Trophoblast cell (in vitro differentiated cells and primary cell): ENCODE measurements around the gene CELA2A. TPM values are rescaled to one million over a fixed set of nuclear protein-coding genes. Genes with fewer than 3 reads are reported as not detected.

Source experiments
- DNase-seq, 2 donors: peaks; one replicate each; pipeline ENCODE4 v3.0.0-alpha.2; 2016
- H2AFZ ChIP-seq: 2 replicates; pipeline ENCODE4 v1.6.1; 2013; ENCODE audit warnings: low read length, moderate library complexity, mild to moderate bottlenecking; ENCODE audit not compliant: insufficient read depth, poor library complexity
- H2AK5ac ChIP-seq: 2 replicates; pipeline ENCODE4 v1.6.1; 2013; ENCODE audit warnings: mild to moderate bottlenecking, low read length
- H2BK120ac ChIP-seq: 2 replicates; pipeline ENCODE4 v1.6.1; 2013; ENCODE audit warnings: low read length, mild to moderate bottlenecking, moderate library complexity; ENCODE audit not compliant: insufficient read depth, poor library complexity
- H2BK12ac ChIP-seq: 2 replicates; pipeline ENCODE4 v1.6.1; 2013; ENCODE audit warnings: mild to moderate bottlenecking, low read length, moderate library complexity
- H2BK5ac ChIP-seq: 2 replicates; pipeline ENCODE4 v1.6.1; 2013; ENCODE audit warnings: low read length, low read depth, moderate library complexity, mild to moderate bottlenecking; ENCODE audit not compliant: poor library complexity
- H3K14ac ChIP-seq: 2 replicates; pipeline ENCODE4 v1.6.1; 2013; ENCODE audit warnings: mild to moderate bottlenecking, low read length
- H3K18ac ChIP-seq: 2 replicates; pipeline ENCODE4 v1.6.1; 2013; ENCODE audit warnings: mild to moderate bottlenecking, low read length
- H3K23ac ChIP-seq: 2 replicates; pipeline ENCODE4 v1.6.1; 2013; ENCODE audit warnings: low read length
- H3K27ac ChIP-seq: 2 replicates; pipeline ENCODE4 v1.5.1; 2013; ENCODE audit warnings: low read depth, mild to moderate bottlenecking, inconsistent platforms, low read length, moderate library complexity
- H3K27me3 ChIP-seq: 2 replicates; pipeline ENCODE4 v1.6.1; 2013; ENCODE audit warnings: inconsistent platforms, mild to moderate bottlenecking, low read length, moderate library complexity; ENCODE audit not compliant: insufficient read depth
- H3K36me3 ChIP-seq, 2 experiments: 1 replicate in 1 of 2; 2 replicates in 1 of 2; pipeline ENCODE4 v1.6.1; 2013; ENCODE audit warnings: low read length in 2 of 2, mild to moderate bottlenecking in 2 of 2, moderate library complexity in 1 of 2; ENCODE audit not compliant: insufficient read depth in 2 of 2, control insufficient read depth in 1 of 2
- H3K4ac ChIP-seq: 2 replicates; pipeline ENCODE4 v1.6.1; 2013; ENCODE audit warnings: low read depth, mild to moderate bottlenecking, low read length, moderate library complexity
- H3K4me1 ChIP-seq, 2 experiments: 1 replicate in 1 of 2; 2 replicates in 1 of 2; pipeline ENCODE4 v1.6.1; 2013; ENCODE audit warnings: low read length in 2 of 2, mild to moderate bottlenecking in 2 of 2, moderate library complexity in 1 of 2; ENCODE audit not compliant: insufficient read depth in 2 of 2, control insufficient read depth in 1 of 2
- H3K4me2 ChIP-seq: 2 replicates; pipeline ENCODE4 v1.6.1; 2013; ENCODE audit warnings: inconsistent platforms, mild to moderate bottlenecking, low read length, moderate library complexity
- H3K4me3 ChIP-seq: 2 replicates; pipeline ENCODE4 v1.5.1; 2013; ENCODE audit warnings: mild to moderate bottlenecking, low read depth, low read length, inconsistent platforms
- H3K79me1 ChIP-seq: one replicate; pipeline ENCODE4 v1.6.1; 2013; ENCODE audit warnings: low read length
- H3K79me2 ChIP-seq: 2 replicates; pipeline ENCODE4 v1.6.1; 2013; ENCODE audit warnings: low read length, mild to moderate bottlenecking; ENCODE audit not compliant: control insufficient read depth, insufficient read depth, poor library complexity
- H3K9ac ChIP-seq: 2 replicates; pipeline ENCODE4 v1.6.1; 2013; ENCODE audit warnings: mild to moderate bottlenecking, low read length
- H3K9me3 ChIP-seq: 2 replicates; pipeline ENCODE4 v1.6.1; 2013; ENCODE audit warnings: low read depth, mild to moderate bottlenecking, control low read depth, inconsistent platforms, low read length; ENCODE audit not compliant: insufficient read depth
- H4K12ac ChIP-seq: 2 replicates; pipeline ENCODE4 v1.6.1; 2013; ENCODE audit warnings: low read depth, mild to moderate bottlenecking, low read length, moderate library complexity
- H4K8ac ChIP-seq: 2 replicates; pipeline ENCODE4 v1.6.1; 2013; ENCODE audit warnings: low read depth, mild to moderate bottlenecking, low read length, moderate library complexity
- H4K91ac ChIP-seq: one replicate; pipeline ENCODE4 v1.6.1; 2013; ENCODE audit warnings: low read depth, mild to moderate bottlenecking, low read length, moderate library complexity
- WGBS: extraction: QIAGEN DNeasy Blood & Tissue Kit; methylation state at CpG from one replicate; pipeline ENCODE4 v1.1.7; 2013; ENCODE audit warnings: missing lambda C conversion rate; ENCODE audit not compliant: insufficient read length, insufficient coverage; ENCODE audit errors: extremely low coverage; 5-methylcytosine and 5-hydroxymethylcytosine counted together
- polyA plus RNA-seq: library from polyadenylated mRNA; stranded (reverse); fragments of 200-250 nt; gene quantifications from 2 replicates; pipeline ENCODE4 v1.2.3, GENCODE V29; 2013

The CELA2A gene
- not detected in 2 replicates for polyA plus RNA-seq

DNA sequence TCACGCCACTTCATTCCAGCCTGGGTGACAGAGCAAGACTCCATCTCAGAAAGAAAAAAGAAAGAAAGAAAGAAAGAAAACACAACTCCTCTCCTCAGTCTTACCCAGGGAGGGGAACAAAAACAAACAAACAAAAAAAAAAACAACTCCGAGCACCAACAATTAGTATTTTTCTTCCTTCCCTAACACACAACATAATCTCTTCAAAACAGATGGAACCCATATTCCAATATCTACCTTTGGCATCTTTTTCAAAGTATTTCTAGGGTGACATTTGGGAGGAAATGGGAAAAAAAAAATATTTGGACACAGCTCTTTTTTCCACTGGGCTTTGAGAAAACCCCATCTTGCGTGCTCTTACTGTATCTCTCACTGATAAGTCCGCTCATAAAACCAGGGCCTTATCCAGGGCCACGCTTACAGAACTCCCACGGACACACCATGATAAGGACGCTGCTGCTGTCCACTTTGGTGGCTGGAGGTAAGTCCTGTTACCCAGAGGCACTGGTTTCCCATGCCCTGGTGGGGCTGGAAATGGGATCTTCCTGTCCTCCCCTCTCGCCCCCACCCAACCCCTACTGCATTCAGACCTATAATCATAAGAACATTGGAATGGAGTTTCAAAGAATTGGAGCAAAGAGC is at the start of gene CELA2A:
Gene CELA2A (plus strand): TSS at position 420 of the 642 bp plus-strand sequence. CDS start 22 bp downstream, at position 442.
- H3K9ac ChIP-seq, result no peak within 1 kb of the TSS
- H3K4me1 ChIP-seq, result peaks cover 0 to 4% of the 10 kb centered on the region in 2 experiments
- H3K79me2 ChIP-seq, result no peaks in the 10 kb centered on the region
- H3K27ac ChIP-seq, result no peak within 1 kb of the TSS
- H3K9me3 ChIP-seq, result peaks cover 4% of the 10 kb centered on the region
- no peak within 1 kb of the TSS for H2BK5ac ChIP-seq
- no peaks in the 10 kb centered on the region for H3K36me3 ChIP-seq
- no peak within 1 kb of the TSS for H3K23ac ChIP-seq
- H2AFZ ChIP-seq, result no peak within 1 kb of the TSS
- 100% methylated on average over 1 of the region's 8 CpGs for WGBS
- no peak within 1 kb of the TSS for H4K8ac ChIP-seq
- no peaks in the 10 kb centered on the region for H3K27me3 ChIP-seq
- no peak for DNase-seq
- no peak within 1 kb of the TSS for H2AK5ac ChIP-seq
- H3K79me1 ChIP-seq, result no peaks in the 10 kb centered on the region
- no peak within 1 kb of the TSS for H3K14ac ChIP-seq
- H3K4ac ChIP-seq, result no peak within 1 kb of the TSS
- H2BK120ac ChIP-seq, result no peak within 1 kb of the TSS
- H3K4me2 ChIP-seq, result no peak within 1 kb of the TSS
- no peak within 1 kb of the TSS for H4K91ac ChIP-seq
- no peak within 1 kb of the TSS for H4K12ac ChIP-seq
- no peak within 1 kb of the TSS for H3K4me3 ChIP-seq
- no peak within 1 kb of the TSS for H3K18ac ChIP-seq
- no peak within 1 kb of the TSS for H2BK12ac ChIP-seq

DNA sequence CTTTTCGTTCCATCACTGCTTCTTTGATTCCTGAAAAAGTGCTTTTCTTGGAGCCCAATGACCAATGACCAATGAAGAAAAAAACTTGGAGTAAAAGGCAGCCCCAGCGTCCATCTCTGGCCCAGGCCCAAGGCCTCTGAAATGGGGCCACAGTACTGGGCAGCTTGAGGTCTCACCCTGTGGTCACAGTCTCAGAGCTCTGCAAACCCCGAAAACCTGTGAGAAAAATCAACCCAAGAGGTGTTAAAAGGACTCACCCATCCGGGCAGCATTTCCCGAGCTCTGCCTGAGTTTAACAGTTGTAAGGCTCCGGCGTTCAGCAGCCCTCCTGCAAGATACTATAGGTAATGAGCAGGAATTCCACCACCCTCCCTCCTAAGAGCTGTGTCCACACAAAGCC is 49.0 kb upstream of the CELA2A start:
- no peak overlapping the region for H3K27ac ChIP-seq
- no peaks in the 10 kb centered on the region for H3K9me3 ChIP-seq
- no peak overlapping the region for H3K9ac ChIP-seq
- no peak overlapping the region for H3K4me2 ChIP-seq
- H3K14ac ChIP-seq, result no peak overlapping the region
- no CpG with 5 or more reads among the region's 7 CpGs for WGBS
- peaks cover 11% of the 10 kb centered on the region for H3K79me1 ChIP-seq
- no peak overlapping the region for H3K4ac ChIP-seq
- H3K18ac ChIP-seq, result no peak overlapping the region
- no peak overlapping the region for H3K23ac ChIP-seq
- no peak for DNase-seq
- H3K36me3 ChIP-seq, result no peaks in the 10 kb centered on the region
- peaks cover 2% of the 10 kb centered on the region for H3K79me2 ChIP-seq
- no peak overlapping the region for H2BK5ac ChIP-seq
- H4K12ac ChIP-seq, result no peak overlapping the region
- H4K91ac ChIP-seq, result no peak overlapping the region
- no peak overlapping the region for H2AK5ac ChIP-seq
- H3K4me1 ChIP-seq, result peaks cover 20 to 28% of the 10 kb centered on the region in 2 experiments
- H3K27me3 ChIP-seq, result no peaks in the 10 kb centered on the region
- no peak overlapping the region for H4K8ac ChIP-seq
- H2BK120ac ChIP-seq, result no peak overlapping the region
- no peak overlapping the region for H2BK12ac ChIP-seq
- no peak overlapping the region for H2AFZ ChIP-seq
- H3K4me3 ChIP-seq, result no peak overlapping the region

DNA sequence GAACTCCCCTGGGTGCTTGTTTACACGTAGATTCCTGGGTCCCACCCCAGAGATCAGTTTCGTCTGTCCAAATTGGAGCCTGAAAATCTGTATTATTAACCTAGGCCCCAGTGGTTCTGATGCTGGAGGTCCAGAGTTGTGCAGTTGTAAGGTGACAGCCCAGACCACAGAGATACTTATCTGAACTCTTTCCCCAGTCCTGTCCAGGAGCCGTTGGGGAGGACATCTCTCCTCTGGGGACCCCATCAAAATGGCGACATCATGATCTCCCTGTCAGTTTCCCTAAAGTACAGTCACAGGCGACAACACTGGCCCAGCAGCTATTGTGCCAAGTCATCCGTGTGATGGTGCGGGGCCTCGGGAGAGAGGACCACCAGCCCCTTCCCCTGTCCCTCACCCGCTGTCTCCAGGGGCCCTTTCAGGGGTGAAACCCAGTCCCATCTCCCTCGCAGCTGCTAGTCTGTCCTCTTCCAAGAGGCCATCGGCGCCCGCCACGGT is 47.6 kb upstream of the CELA2A start:
- H4K91ac ChIP-seq, result no peak overlapping the region
- no peak overlapping the region for H3K27ac ChIP-seq
- H3K36me3 ChIP-seq, result no peaks in the 10 kb centered on the region
- no CpG with 5 or more reads among the region's 14 CpGs for WGBS
- H3K14ac ChIP-seq, result no peak overlapping the region
- no peak overlapping the region for H2AFZ ChIP-seq
- DNase-seq, result no peak
- H2AK5ac ChIP-seq, result no peak overlapping the region
- H4K8ac ChIP-seq, result no peak overlapping the region
- H2BK120ac ChIP-seq, result no peak overlapping the region
- H3K9me3 ChIP-seq, result no peaks in the 10 kb centered on the region
- no peak overlapping the region for H2BK5ac ChIP-seq
- peaks cover 20 to 28% of the 10 kb centered on the region in 2 experiments for H3K4me1 ChIP-seq
- H3K79me2 ChIP-seq, result peaks cover 2% of the 10 kb centered on the region
- H3K4me2 ChIP-seq, result peak overlapping the region; percentile 85
- H3K4me3 ChIP-seq, result peak overlapping the region; percentile 90
- H4K12ac ChIP-seq, result no peak overlapping the region
- no peak overlapping the region for H2BK12ac ChIP-seq
- peak overlapping the region; percentile 4 for H3K18ac ChIP-seq
- no peaks in the 10 kb centered on the region for H3K27me3 ChIP-seq
- H3K9ac ChIP-seq, result no peak overlapping the region
- H3K4ac ChIP-seq, result no peak overlapping the region
- H3K79me1 ChIP-seq, result peaks cover 11% of the 10 kb centered on the region
- H3K23ac ChIP-seq, result no peak overlapping the region

DNA sequence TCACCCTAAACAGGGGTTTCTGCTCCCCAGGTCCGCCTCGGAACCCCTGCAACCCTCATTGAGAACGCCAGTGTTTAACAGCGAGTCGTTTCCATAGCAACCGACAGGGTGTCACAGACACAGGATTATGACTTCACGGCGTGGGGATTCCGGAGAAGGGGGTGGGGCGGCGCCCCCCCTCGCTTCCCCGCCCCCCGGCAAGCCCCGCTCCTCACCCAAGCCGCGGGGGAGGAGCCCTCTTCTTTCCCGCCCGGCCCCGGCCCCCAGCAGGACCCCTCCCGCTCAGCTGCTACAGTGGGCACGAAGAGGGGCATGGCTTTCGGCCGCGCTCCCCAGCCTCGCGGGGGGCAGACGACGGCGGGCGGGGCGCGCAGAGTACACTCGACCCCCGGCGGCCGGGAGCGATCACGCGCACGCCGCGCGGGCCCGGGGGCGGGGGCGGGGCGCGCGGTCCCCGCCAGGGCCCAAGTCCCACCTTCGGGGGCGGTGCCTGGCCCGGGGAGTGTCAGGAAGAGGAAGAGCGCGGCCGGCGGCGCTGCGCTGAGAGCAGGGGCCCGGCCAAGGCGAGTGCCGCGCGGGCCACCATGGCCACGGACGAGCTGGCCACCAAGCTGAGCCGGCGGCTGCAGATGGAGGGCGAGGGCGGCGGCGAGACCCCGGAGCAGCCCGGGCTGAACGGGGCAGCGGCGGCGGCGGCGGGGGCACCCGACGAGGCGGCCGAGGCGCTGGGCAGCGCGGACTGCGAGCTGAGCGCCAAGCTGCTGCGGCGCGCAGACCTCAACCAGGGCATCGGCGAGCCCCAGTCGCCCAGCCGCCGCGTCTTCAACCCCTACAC is 46.9 kb upstream of the CELA2A start, which contains the start of gene EFHD2:
Gene EFHD2 (plus strand): TSS at position 501 of the 835 bp plus-strand sequence. CDS start 84 bp downstream, at position 585.
- H2BK120ac ChIP-seq, result peak within 1 kb of the TSS; percentile 23
- peak within 1 kb of the TSS; percentile 18 for H3K4ac ChIP-seq
- peaks cover 20 to 28% of the 10 kb centered on the region in 2 experiments for H3K4me1 ChIP-seq
- H2BK5ac ChIP-seq, result peak within 1 kb of the TSS; percentile 10
- peak within 1 kb of the TSS; percentile 67 for H3K14ac ChIP-seq
- peak; percentile 79 to 90 for DNase-seq
- H4K91ac ChIP-seq, result peak within 1 kb of the TSS; percentile 56
- H2AFZ ChIP-seq, result peak within 1 kb of the TSS; percentile 56
- no peak within 1 kb of the TSS for H3K23ac ChIP-seq
- no peak within 1 kb of the TSS for H3K27ac ChIP-seq
- H4K8ac ChIP-seq, result peak within 1 kb of the TSS; percentile 75
- no peaks in the 10 kb centered on the region for H3K9me3 ChIP-seq
- peaks cover 2% of the 10 kb centered on the region for H3K79me2 ChIP-seq
- H3K4me3 ChIP-seq, result peak within 1 kb of the TSS; percentile 90
- H3K18ac ChIP-seq, result peak within 1 kb of the TSS; percentile 64
- H3K79me1 ChIP-seq, result peaks cover 11% of the 10 kb centered on the region
- no peak within 1 kb of the TSS for H2BK12ac ChIP-seq
- no CpG with 5 or more reads among the region's 99 CpGs for WGBS
- H3K9ac ChIP-seq, result peak within 1 kb of the TSS; percentile 60
- peaks cover 0 to 2% of the 10 kb centered on the region in 2 experiments for H3K36me3 ChIP-seq
- H2AK5ac ChIP-seq, result peak within 1 kb of the TSS; percentile 50
- H3K27me3 ChIP-seq, result no peaks in the 10 kb centered on the region
- peak within 1 kb of the TSS; percentile 43 for H4K12ac ChIP-seq
- peak within 1 kb of the TSS; percentile 85 for H3K4me2 ChIP-seq
